SK-N-SH treated with all-trans-retinoic acid at 6 μM for 48 hours (cell line): ENCODE results near the gene KCNMB2.

Experiments
- ATAC-seq: fragments of 200-7000 bp; cut with Tn5 transposase; 3 replicates; pipeline ENCODE4 v1.9.1; 2020; ENCODE audit warnings: mild to moderate bottlenecking, moderate library complexity
- ARNTL ChIP-seq: fragments of 450-650 bp; formaldehyde crosslinking; IDR thresholded peaks from 2 replicates; pipeline ENCODE4 v1.5.0; 2020; ENCODE audit warnings: low read depth, mild to moderate bottlenecking, moderate library complexity, borderline replicate concordance
- BACH2 ChIP-seq: fragments of 250-450 bp; sonication (Bioruptor Pico); IDR thresholded peaks from 2 replicates; pipeline ENCODE4 v1.9.0; 2021; ENCODE audit warnings: mild to moderate bottlenecking, borderline replicate concordance
- CREB5 ChIP-seq: fragments of 250-450 bp; sonication (Bioruptor Pico); IDR thresholded peaks from 2 replicates; pipeline ENCODE4 v1.5.1; 2020; ENCODE audit warnings: low read depth, mild to moderate bottlenecking, moderate library complexity
- CSDC2 ChIP-seq: fragments of 250-450 bp; sonication (Bioruptor Pico); IDR thresholded peaks from 2 replicates; pipeline ENCODE4 v1.5.0; 2020; ENCODE audit warnings: mild to moderate bottlenecking, moderate library complexity
- ESRRG ChIP-seq: fragments of 250-450 bp; sonication (Bioruptor Pico); IDR thresholded peaks from 2 replicates; pipeline ENCODE4 v1.6.1; 2021; ENCODE audit warnings: mild to moderate bottlenecking
- GLIS3 ChIP-seq: fragments of 250-450 bp; sonication (Bioruptor Pico); IDR thresholded peaks from 2 replicates; pipeline ENCODE4 v1.5.0; 2020; ENCODE audit warnings: mild to moderate bottlenecking, moderate library complexity
- ISL1 ChIP-seq: fragments of 250-450 bp; sonication (Bioruptor Pico); IDR thresholded peaks from 2 replicates; pipeline ENCODE4 v2.1.2; 2022; ENCODE audit warnings: mild to moderate bottlenecking, moderate library complexity
- OSR1 ChIP-seq: fragments of 250-450 bp; sonication (Bioruptor Pico); IDR thresholded peaks from 2 replicates; pipeline ENCODE4 v1.8.0; 2022; ENCODE audit warnings: moderate library complexity, mild to moderate bottlenecking, inconsistent platforms
- PATZ1 ChIP-seq: fragments of 250-450 bp; sonication (Bioruptor Pico); IDR thresholded peaks from 2 replicates; pipeline ENCODE4 v1.8.0; 2020; ENCODE audit warnings: mild to moderate bottlenecking, moderate library complexity, borderline replicate concordance
- PPARA ChIP-seq: fragments of 250-450 bp; sonication (Bioruptor Pico); IDR thresholded peaks from 2 replicates; pipeline ENCODE4 v1.5.0; 2020; ENCODE audit warnings: mild to moderate bottlenecking, borderline replicate concordance
- RARB ChIP-seq: fragments of 250-450 bp; sonication (Bioruptor Pico); IDR thresholded peaks from 2 replicates; pipeline ENCODE4 v1.8.0; 2021; ENCODE audit warnings: mild to moderate bottlenecking, moderate library complexity
- SNAI2 ChIP-seq: fragments of 250-450 bp; sonication (Bioruptor Pico); IDR thresholded peaks from 2 replicates; pipeline ENCODE4 v1.5.0; 2020; ENCODE audit warnings: mild to moderate bottlenecking, moderate library complexity
- TCF4 ChIP-seq: fragments of 250-450 bp; sonication (Bioruptor Pico); IDR thresholded peaks from 2 replicates; pipeline ENCODE4 v1.8.0; 2021; ENCODE audit warnings: mild to moderate bottlenecking, moderate library complexity, borderline replicate concordance
- TOX ChIP-seq: fragments of 250-450 bp; sonication (Bioruptor Pico); IDR thresholded peaks from 2 replicates; pipeline ENCODE4 v1.8.0; 2021; ENCODE audit warnings: mild to moderate bottlenecking, moderate library complexity, borderline replicate concordance
- TSHZ2 ChIP-seq: fragments of 250-450 bp; sonication (Bioruptor Pico); IDR thresholded peaks from 2 replicates; pipeline ENCODE4 v1.5.0; 2020; ENCODE audit warnings: mild to moderate bottlenecking, moderate library complexity
- ZC3H10 ChIP-seq: fragments of 250-450 bp; sonication (Bioruptor Pico); IDR thresholded peaks from 2 replicates; pipeline ENCODE4 v1.5.1; 2021; ENCODE audit warnings: mild to moderate bottlenecking, moderate library complexity
- ZFP3 ChIP-seq: fragments of 250-450 bp; sonication (Bioruptor Pico); IDR thresholded peaks from 2 replicates; pipeline ENCODE4 v1.5.0; 2020; ENCODE audit warnings: mild to moderate bottlenecking, moderate library complexity
- ZFP30 ChIP-seq: fragments of 450-650 bp; formaldehyde crosslinking; IDR thresholded peaks from 2 replicates; pipeline ENCODE4 v1.5.0; 2022; ENCODE audit warnings: mild to moderate bottlenecking, moderate library complexity
- ZNF565 ChIP-seq: fragments of 450-650 bp; formaldehyde crosslinking; conservative IDR thresholded peaks from 2 replicates; pipeline ENCODE4 v1.5.0; 2020; ENCODE audit warnings: low read depth, mild to moderate bottlenecking, moderate library complexity
- ZNF70 ChIP-seq: fragments of 450-650 bp; formaldehyde crosslinking; IDR thresholded peaks from 2 replicates; pipeline ENCODE4 v1.5.0; 2020; ENCODE audit warnings: mild to moderate bottlenecking, moderate library complexity
- ZNF8 ChIP-seq: fragments of 450-650 bp; formaldehyde crosslinking; IDR thresholded peaks from 2 replicates; pipeline ENCODE4 v1.5.0; 2020; ENCODE audit warnings: mild to moderate bottlenecking, moderate library complexity
- TF ChIP-seq, protein P1 (sequence below): fragments of 250-450 bp; sonication (Bioruptor Pico); IDR thresholded peaks from 2 replicates; pipeline ENCODE4 v1.8.0; 2021; ENCODE audit warnings: low read depth, mild to moderate bottlenecking, moderate library complexity, borderline replicate concordance

The KCNMB2 gene

DNA sequence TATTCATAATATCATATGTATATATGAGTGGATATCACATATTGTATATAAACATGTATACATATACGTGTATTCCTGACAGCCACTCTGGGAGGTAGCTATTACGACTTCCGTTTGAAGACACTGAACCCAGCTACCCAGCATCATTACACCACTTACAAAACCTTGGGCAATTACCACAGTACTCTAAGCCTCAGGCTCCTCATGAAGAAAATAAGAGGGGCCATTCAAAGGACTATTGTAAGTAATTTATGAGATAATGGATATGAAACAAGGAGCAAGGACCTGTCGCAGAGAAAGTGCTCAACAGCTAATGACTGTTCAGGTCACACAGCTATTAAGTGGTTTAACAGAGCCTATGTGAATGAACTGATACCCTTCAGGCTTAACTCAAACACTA, 52.4 kb downstream of the KCNMB2 start:
- ATAC-seq = no peak
- TF ChIP-seq BACH2 (CRISPR knock-in tag) (no peak), ZC3H10 (CRISPR knock-in tag) (no peak), CREB5 (CRISPR knock-in tag) (no peak), TCF4 (no peak), GLIS3 (CRISPR knock-in tag) (no peak), PPARA (CRISPR knock-in tag) (no peak), OSR1 (CRISPR knock-in tag) (no peak), ZFP3 (CRISPR knock-in tag) (no peak), ZFP30 (CRISPR knock-in tag) (no peak), ARNTL (no peak), ESRRG (CRISPR knock-in tag) (no peak)
- TF ChIP-seq, protein P1, sequence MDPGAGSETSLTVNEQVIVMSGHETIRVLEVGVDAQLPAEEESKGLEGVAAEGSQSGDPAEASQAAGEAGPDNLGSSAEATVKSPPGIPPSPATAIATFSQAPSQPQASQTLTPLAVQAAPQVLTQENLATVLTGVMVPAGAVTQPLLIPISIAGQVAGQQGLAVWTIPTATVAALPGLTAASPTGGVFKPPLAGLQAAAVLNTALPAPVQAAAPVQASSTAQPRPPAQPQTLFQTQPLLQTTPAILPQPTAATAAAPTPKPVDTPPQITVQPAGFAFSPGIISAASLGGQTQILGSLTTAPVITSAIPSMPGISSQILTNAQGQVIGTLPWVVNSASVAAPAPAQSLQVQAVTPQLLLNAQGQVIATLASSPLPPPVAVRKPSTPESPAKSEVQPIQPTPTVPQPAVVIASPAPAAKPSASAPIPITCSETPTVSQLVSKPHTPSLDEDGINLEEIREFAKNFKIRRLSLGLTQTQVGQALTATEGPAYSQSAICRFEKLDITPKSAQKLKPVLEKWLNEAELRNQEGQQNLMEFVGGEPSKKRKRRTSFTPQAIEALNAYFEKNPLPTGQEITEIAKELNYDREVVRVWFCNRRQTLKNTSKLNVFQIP (CRISPR knock-in tag) = no peak

DNA sequence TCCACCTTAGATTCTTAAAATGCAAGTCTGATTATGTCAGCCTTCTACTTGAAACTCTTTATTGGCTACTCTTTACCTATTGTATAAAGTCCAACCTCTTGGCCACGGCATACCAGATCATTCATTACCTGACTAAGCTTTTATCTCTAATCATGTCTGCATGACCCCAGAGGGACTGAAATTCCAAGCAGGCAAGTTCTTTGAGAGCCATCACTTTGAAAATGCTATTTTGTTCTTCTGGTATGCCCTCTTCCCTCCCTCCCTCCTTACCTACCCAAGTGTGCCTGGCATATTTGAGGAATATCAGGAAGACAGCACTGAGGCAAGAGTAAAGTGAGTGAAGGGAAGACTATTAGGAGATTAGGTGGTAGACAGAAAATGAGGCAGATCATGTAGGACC, 57.5 kb downstream of the KCNMB2 start:
- no peak for TF ChIP-seq ZC3H10 (CRISPR knock-in tag)
- TF ChIP-seq, all 23 proteins: peak for 0
- no peak for ATAC-seq

DNA sequence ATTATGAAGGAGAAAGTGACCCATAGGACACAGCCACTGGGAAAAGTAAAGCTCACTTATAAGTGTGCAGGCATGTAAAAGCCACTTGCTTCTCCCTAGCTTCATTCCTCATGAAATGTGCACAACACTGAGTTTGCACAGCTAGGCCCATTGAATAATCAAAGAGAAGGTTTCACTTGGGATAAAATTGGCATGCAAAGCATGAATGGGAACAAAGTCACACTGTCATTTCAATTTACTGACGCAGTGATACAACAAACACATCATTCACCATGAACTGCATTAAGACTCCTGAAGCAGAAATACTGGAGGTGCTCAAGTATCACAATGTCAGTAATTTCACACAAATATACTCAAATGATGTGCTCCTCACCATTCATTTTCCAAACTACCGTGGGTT, 61.1 kb downstream of the KCNMB2 start:
- ATAC-seq = no peak
- TF ChIP-seq TOX = no peak
- no peak for TF ChIP-seq OSR1 (CRISPR knock-in tag)
- no peak for TF ChIP-seq ZC3H10 (CRISPR knock-in tag)
- no peak for TF ChIP-seq GLIS3 (CRISPR knock-in tag)
- TF ChIP-seq RARB (CRISPR knock-in tag) = no peak
- TF ChIP-seq, protein P1 (CRISPR knock-in tag) = no peak
- no peak for TF ChIP-seq SNAI2 (CRISPR knock-in tag)
- no peak for TF ChIP-seq ZNF70 (CRISPR knock-in tag)

DNA sequence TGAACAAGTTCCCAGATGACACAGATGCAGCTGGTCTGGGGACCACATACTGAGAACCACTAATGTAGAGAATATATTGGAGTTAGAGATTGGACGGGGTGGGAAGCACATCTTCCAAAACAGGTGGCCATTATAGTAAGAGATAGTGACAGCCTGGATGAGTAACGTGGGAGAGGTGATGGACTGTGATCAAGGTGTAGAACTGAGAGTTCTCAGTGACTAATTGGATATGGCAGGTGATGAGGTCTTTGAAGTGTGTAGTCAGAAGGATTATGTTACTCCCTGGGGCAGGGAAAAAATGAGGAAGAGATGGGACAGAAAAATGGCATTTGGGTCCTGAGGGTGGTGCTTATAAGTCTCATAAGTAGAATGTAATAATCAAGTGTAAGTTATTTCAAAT, 66.6 kb downstream of the KCNMB2 start:
- no peak for TF ChIP-seq PPARA (CRISPR knock-in tag)
- no peak for TF ChIP-seq ZFP30 (CRISPR knock-in tag)
- TF ChIP-seq ZC3H10 (CRISPR knock-in tag) = no peak
- TF ChIP-seq ZNF565 (CRISPR knock-in tag) = no peak
- no peak for TF ChIP-seq ZNF8 (CRISPR knock-in tag)
- no peak for TF ChIP-seq PATZ1 (CRISPR knock-in tag)
- TF ChIP-seq SNAI2 (CRISPR knock-in tag) = no peak
- TF ChIP-seq, protein P1 (CRISPR knock-in tag) = no peak
- TF ChIP-seq CSDC2 (CRISPR knock-in tag) = no peak
- TF ChIP-seq ISL1 (CRISPR knock-in tag) = no peak
- TF ChIP-seq ZFP3 (CRISPR knock-in tag) = no peak
- TF ChIP-seq BACH2 (CRISPR knock-in tag) = no peak
- no peak for TF ChIP-seq TSHZ2 (CRISPR knock-in tag)
- TF ChIP-seq TCF4 = no peak
- no peak for TF ChIP-seq ZNF70 (CRISPR knock-in tag)
- no peak for TF ChIP-seq CREB5 (CRISPR knock-in tag)
- TF ChIP-seq ESRRG (CRISPR knock-in tag) = no peak
- TF ChIP-seq TOX = no peak
- no peak for TF ChIP-seq OSR1 (CRISPR knock-in tag)
- TF ChIP-seq, all 23 proteins: peak for 0
- no peak for ATAC-seq
